Heart right ventricle (tissue), 16 donors: Measurements from ENCODE around the gene GTF2H4. TPM values are rescaled to one million over a fixed set of nuclear protein-coding genes. Genes with fewer than 3 reads are reported as not detected.
"Not testable (repeated sequence)": the region's sequence is repeated elsewhere in the genome, so short reads cannot be mapped to it uniquely, and the experiment has no call there.

ENCODE experiments used
- ATAC-seq, 8 donors: fragments of 200-7000 bp; cut with Tn5 transposase; one replicate each; pipeline ENCODE4 v1.9.1; 2020; ENCODE audit warnings: mild to moderate bottlenecking in 8 of 8, moderate library complexity in 8 of 8, moderate number of reproducible peaks in 1 of 8
- DNase-seq, 2 donors: peaks; one replicate each; pipeline ENCODE4 v3.0.0-alpha.2; 2020
- H3K27ac ChIP-seq, 10 donors: fragments of 200-600 bp; sonication (generic) in 2 of 10; one replicate each; pipeline versions ENCODE4 v1.5.0 to v1.8.0; 2020 to 2022; ENCODE audit warnings: mild to moderate bottlenecking in 3 of 10
- H3K27me3 ChIP-seq, 7 donors: fragments of 200-600 bp; one replicate each; pipeline ENCODE4 v1.8.0; 2021 to 2022; ENCODE audit warnings: mild to moderate bottlenecking in 2 of 7
- H3K36me3 ChIP-seq, 9 donors: fragments of 200-600 bp; sonication (generic) in 1 of 9; one replicate each; pipeline versions ENCODE4 v1.5.0 to v1.8.0; 2020 to 2022; ENCODE audit warnings: mild to moderate bottlenecking in 2 of 9
- H3K4me1 ChIP-seq, 9 donors: fragments of 200-600 bp; sonication (generic) in 1 of 9; one replicate each; pipeline versions ENCODE4 v1.5.0 to v1.8.0; 2020 to 2022; ENCODE audit warnings: mild to moderate bottlenecking in 4 of 9
- H3K4me3 ChIP-seq, 10 donors: fragments of 200-600 bp; sonication (generic) in 2 of 10; one replicate each; pipeline versions ENCODE4 v1.5.0 to v1.8.0; 2020 to 2022; ENCODE audit warnings: mild to moderate bottlenecking in 7 of 10, moderate library complexity in 2 of 10
- H3K9me3 ChIP-seq, 11 donors: fragments of 200-600 bp in 10 of 11; sonication (generic) in 2 of 11; one replicate each; pipeline versions ENCODE4 v1.5.0 to v1.8.0; 2013 to 2022; ENCODE audit warnings: mild to moderate bottlenecking in 2 of 11, control low read depth in 1 of 11, moderate library complexity in 1 of 11
- CTCF ChIP-seq, 9 donors: fragments of 200-600 bp; sonication (generic) in 2 of 9; IDR thresholded peaks; one replicate each; pipeline versions ENCODE4 v1.5.0 to v1.8.0; 2021 to 2022; ENCODE audit warnings: antibody characterized with exemption in 9 of 9, mild to moderate bottlenecking in 5 of 9, moderate library complexity in 1 of 9
- WGBS, 2 donors: extraction: QIAGEN DNeasy Blood & Tissue Kit; methylation state at CpG; one replicate each; pipeline ENCODE4 v1.1.7; 2013; ENCODE audit warnings: inconsistent platforms in 1 of 2; 5-methylcytosine and 5-hydroxymethylcytosine counted together
- intact Hi-C, 10 donors: fragments of 100-400 bp; cut with DNase I; formaldehyde crosslinking; loops; one replicate each; pipeline versions ENCODE4 v1.11.1 to v1.14.2; 2022
- polyA plus RNA-seq, 2 donors: library from polyadenylated mRNA; stranded (reverse); fragments of 200-250 nt; gene quantifications; one replicate each; pipeline ENCODE4 v1.2.3, GENCODE V29; 2013
- total RNA-seq, 10 donors: library from RNA; stranded (reverse); fragmentation: NEBNext Ultra II Directional in 3 of 10; extraction: Animal tissue kit (Norgen Biotek cat#: 25700) in 3 of 10; gene quantifications; one replicate each; pipeline versions ENCODE4 v1.2.1 to v1.2.4, GENCODE V29; 2021 to 2023
- donor health status: Arrhythmogenic right ventricular cardiomyopathy.
- donor health status: ischemic (EF 13 %, LVEDD 7.1; RV severe dilation, severe dysfunction).
- donor health status: healthy with polysubstance abuse.
- donor health status: DM: no; HTN: yes; CAD: no.
- donor health status: DM: no; HTN: no; CAD: no.
- donor health status: ischemic (EF 25% LVEDD 6.9; RV normal size, moderate dysfunction).
- donor health status: ischemic (EF 25% LVEDD 5.7; RV mildly dilated, moderate dysfunction).
- donor health status: healthy.
- donor health status: DM: yes; HTN: yes; CAD: no.
- donor health status: Ischemic cardiomyopathy.
- donor health status: ischemic (EF 35%, LVEDD 5.7; RV mildly dilated, moderate dysfunction).
- donor health status: nonischemic (EF 11% LVEDD 7.7; RV severe dilation, severe dysfunction).
- donor health status: DM: yes; HTN: yes; CAD: no.
- donor health status: PGD.
- donor health status: ischemic (EF 29% LVEDD 5.4; RV normal size, mild dysfunction).
- donor health status: nonischemic (EF 23%, LVEDD 6.1; RV moderate dilation, normal function).

GTF2H4 gene
- total and polyA plus RNA-seq, 12 donors = 8.3 to 27.0 (median 13.2) TPM

GRCh38 chr6:30908700-30909099 is 693 bp downstream of the GTF2H4 start:
- peak overlapping the region in 5 of 10 donors; percentile 52 to 77 (median 69) for H3K27ac ChIP-seq
- no peaks in the 10 kb centered on the region for H3K9me3 ChIP-seq
- TF ChIP-seq CTCF (IDR thresholded peaks at IDR 0.05) = no peak
- WGBS, 2 donors = 26 to 27% methylated on average over 2 of the region's 2 CpGs
- DNase-seq (no peak), ATAC-seq (no peak)
- peak overlapping the region; percentile 47 to 94 (median 79) for H3K4me3 ChIP-seq
- no peaks in the 10 kb centered on the region for H3K27me3 ChIP-seq
- intact Hi-C loops = loop anchor here in 1 of 10 donors (1.0 kb wide), 1 partner anchor 23 kb away; no protein-coding TSS in a partner anchor
- H3K36me3 ChIP-seq = peaks cover 0 to 40% (median 25%) of the 10 kb centered on the region in 9 donors
- H3K4me1 ChIP-seq = peaks cover 0 to 25% (median 17%) of the 10 kb centered on the region in 9 donors

- Histone ChIP-seq H3K36me3 (peaks cover 0 to 40% (median 25%) of the 10 kb centered on the region in 9 donors), H3K4me1 (peaks cover 5 to 38% (median 30%) of the 10 kb centered on the region in 9 donors)
- H3K27me3 ChIP-seq, H3K4me3 ChIP-seq, H3K9me3 ChIP-seq, DNase-seq, ATAC-seq, H3K27ac ChIP-seq: not testable (repeated sequence)
- intact Hi-C loops = loop anchor here in 3 of 10 donors (5.0 to 10.0 kb wide), 2 partner anchors 134 to 162 kb away; no protein-coding TSS in a partner anchor
- WGBS, 2 donors = 94 to 95% methylated on average over 12 of the region's 12 CpGs
These were observed 2.5 kb downstream of the GTF2H4 start for GRCh38 chr6:30910473-30910872.

GRCh38 chr6:30912746-30913520 is 4.9 kb downstream of the GTF2H4 start:
- no peak for DNase-seq

DNA sequence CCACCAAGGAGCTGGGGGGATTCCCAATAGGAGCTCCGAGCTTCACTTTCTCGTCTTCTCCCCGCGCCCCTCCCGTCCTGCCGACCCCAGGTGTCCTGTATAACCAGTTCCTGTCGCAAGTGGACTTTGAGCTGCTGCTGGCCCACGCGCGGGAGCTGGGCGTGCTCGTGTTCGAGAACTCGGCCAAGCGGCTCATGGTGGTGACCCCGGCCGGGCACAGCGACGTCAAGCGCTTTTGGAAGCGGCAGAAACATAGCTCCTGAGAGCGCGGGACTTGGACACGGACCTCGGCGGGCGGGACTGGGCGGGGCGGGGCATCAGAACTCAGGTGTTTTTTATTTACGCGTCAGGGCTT is 5.7 kb downstream of the GTF2H4 start:
- intact Hi-C loops = loop anchor here in 6 of 10 donors (1.0 to 10.0 kb wide), 6 partner anchors 129 to 159 kb away; no protein-coding TSS in a partner anchor
- H3K9me3 ChIP-seq = no peaks in the 10 kb centered on the region
- peaks cover 0 to 66% (median 32%) of the 10 kb centered on the region in 9 donors for H3K36me3 ChIP-seq
- peak overlapping the region; percentile 33 to 98 (median 93) for H3K27ac ChIP-seq
- peak; percentile 25 to 66 (median 50) for ATAC-seq
- no peak for DNase-seq
- no peak for TF ChIP-seq CTCF (IDR thresholded peaks at IDR 0.05)
- H3K27me3 ChIP-seq = no peaks in the 10 kb centered on the region
- peaks cover 5 to 36% (median 29%) of the 10 kb centered on the region in 9 donors for H3K4me1 ChIP-seq
- peak overlapping the region; percentile 40 to 86 (median 62) for H3K4me3 ChIP-seq
- WGBS, 2 donors = 4 to 5% methylated on average over 31 of the region's 31 CpGs

More at GRCh38 chr6:30912746-30913520, 4.9 kb downstream of the GTF2H4 start:
- H3K27me3 ChIP-seq = no peaks in the 10 kb centered on the region
- peaks cover 5 to 40% (median 33%) of the 10 kb centered on the region in 9 donors for H3K4me1 ChIP-seq
- intact Hi-C loops = loop anchor here in 3 of 10 donors (5.0 to 10.0 kb wide), 2 partner anchors 132 to 159 kb away; no protein-coding TSS in a partner anchor
- 86 to 90% methylated on average over 8 of the region's 8 CpGs for WGBS, 2 donors
- no peak for TF ChIP-seq CTCF (IDR thresholded peaks at IDR 0.05)
- peak overlapping the region in 8 of 10 donors; percentile 92 to 98 (median 94) for H3K27ac ChIP-seq
- no peaks in the 10 kb centered on the region for H3K9me3 ChIP-seq
- H3K36me3 ChIP-seq = peaks cover 0 to 58% (median 25%) of the 10 kb centered on the region in 9 donors
- peak overlapping the region in 5 of 10 donors; percentile 57 to 86 (median 71) for H3K4me3 ChIP-seq
- ATAC-seq = no peak
